GM12873 (cell line): Measurements from ENCODE around the gene ZNF593OS.

Experiments
- CTCF ChIP-seq: IDR thresholded peaks from 2 replicates; pipeline ENCODE4 v1.5.1; 2012; ENCODE audit warnings: low read depth, mild to moderate bottlenecking, moderate library complexity, low read length, control low read depth; ENCODE audit not compliant: insufficient read depth; ENCODE audit errors: missing control alignments

The ZNF593OS gene

GRCh38 chr1:26182383-26182696, 10.7 kb upstream of the ZNF593OS start:
- no peak for TF ChIP-seq CTCF

- TF ChIP-seq CTCF: no peak
These were observed 10.2 kb upstream of the ZNF593OS start for GRCh38 chr1:26181586-26182382.

- TF ChIP-seq CTCF: no peak
These were observed 8.4 kb upstream of the ZNF593OS start for GRCh38 chr1:26180010-26180506.

GRCh38 chr1:26177182-26177684, 5.6 kb upstream of the ZNF593OS start, which contains the start of gene CNKSR1:
TSS of gene CNKSR1 (plus strand) at chr1:26177491. CDS start at chr1:26177548, 57 bp downstream.
- TF ChIP-seq CTCF: no peak

- TF ChIP-seq CTCF: no peak
These were observed 3.7 kb upstream of the ZNF593OS start for GRCh38 chr1:26175346-26175745.

GRCh38 chr1:26170472-26170821, 1.2 kb downstream of the ZNF593OS start:
- TF ChIP-seq CTCF: no peak

- TF ChIP-seq CTCF: peak; percentile 98
These were observed 1.8 kb downstream of the ZNF593OS start, which contains the start of gene ZNF593 for GRCh38 chr1:26169669-26170471. TSS of gene ZNF593 (plus strand) at chr1:26169908. CDS start at chr1:26169984, 76 bp downstream.
